Measurements from ENCODE around the gene CXorf58. TPM values are rescaled to one million over a fixed set of nuclear protein-coding genes. Genes with fewer than 3 reads are reported as not detected.

CXorf58 gene
- total RNA-seq, 1 experiment from 2014 or later, result not detected

- no peak for DNase-seq (ENCODE audit: low spot score)
These were observed 7.5 kb upstream of the CXorf58 start for GRCh38 chrX:23900220-23900797.

GRCh38 chrX:23901060-23901459 is 6.7 kb upstream of the CXorf58 start:
- no peak for DNase-seq (ENCODE audit: low spot score)

DNA sequence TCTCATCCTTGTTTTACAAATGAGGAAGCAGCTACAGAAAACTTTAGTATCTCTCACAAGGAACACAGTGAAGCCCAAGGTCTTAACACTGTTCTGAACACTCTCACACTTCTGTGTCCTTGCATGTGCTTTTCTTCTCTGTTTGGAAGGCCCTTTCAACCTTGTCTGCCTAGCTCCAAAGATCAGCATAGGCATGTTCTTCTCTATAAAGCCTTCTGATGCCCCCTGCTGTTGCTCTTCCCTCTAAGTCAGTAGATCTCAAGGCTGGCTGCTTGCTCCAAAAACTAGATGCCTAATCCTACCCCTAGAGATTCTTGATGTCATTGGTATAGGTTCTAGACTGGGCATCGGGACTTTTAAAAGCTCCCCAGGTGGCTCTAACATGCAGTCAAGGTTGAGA is 6.0 kb upstream of the CXorf58 start:
- DNase-seq (ENCODE audit: low spot score), result peak; percentile 73

- DNase-seq (ENCODE audit: low spot score), result peak; percentile 61
These were observed 5.4 kb upstream of the CXorf58 start for GRCh38 chrX:23902419-23902818.

- DNase-seq (ENCODE audit: low spot score), result peak; percentile 8
These were observed 3.7 kb upstream of the CXorf58 start for GRCh38 chrX:23904096-23904495.

DNA sequence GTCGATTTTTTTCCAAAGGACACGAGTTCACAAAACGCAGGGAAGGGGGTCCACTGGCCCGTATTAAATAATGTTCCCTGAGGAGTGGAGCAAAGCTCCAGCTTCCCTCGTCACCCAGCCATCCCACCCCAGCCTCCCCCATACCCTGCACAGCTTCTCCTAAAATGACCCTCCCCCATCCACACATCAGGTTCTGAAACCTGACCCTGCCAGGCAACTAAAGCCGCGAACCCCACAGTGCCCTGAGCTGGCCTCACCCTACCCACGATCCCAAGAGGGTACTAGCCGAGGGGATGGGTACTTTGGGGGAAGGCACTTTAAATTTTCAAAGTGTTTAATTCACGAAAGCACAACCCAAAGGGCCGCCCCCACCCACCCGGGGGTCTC is 702 bp upstream of the CXorf58 start:
- no peak for DNase-seq (ENCODE audit: low spot score)

DNA sequence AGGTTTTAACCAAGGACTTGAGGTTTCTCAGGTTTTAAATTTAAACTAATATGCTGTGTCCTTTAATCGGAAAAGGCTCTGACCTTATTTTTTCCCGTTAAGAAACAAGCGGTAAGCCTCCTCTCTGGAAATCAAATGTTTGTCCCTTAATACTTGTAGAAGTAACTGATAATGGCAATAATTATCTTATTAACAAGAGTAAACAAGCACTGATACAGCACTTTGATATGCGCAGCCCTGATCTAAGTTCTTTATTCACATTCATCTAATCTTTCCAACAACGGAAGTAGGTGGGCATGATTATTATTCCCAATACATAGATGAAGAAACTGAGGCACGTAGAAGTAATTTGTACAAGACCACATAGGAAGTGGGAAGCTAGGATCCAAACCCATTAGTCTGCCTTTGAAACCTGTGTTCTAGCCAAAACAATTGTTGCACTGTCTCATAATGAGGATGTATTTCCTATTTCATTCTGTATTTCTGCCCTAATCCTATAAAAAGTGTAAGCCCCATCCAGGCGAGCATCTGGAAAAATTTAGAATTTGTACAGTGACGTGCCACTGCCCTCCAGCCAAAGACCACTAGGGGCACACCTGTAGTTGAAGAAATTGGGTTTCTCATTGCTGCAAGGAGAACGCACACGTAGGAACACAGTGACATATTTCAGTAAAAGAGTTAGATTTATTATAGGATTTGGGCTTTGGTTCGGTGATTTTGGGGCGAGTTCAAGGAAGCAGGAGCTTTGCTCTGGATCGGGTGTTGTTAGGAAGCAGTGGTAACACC is 606 bp downstream of the CXorf58 start:
- DNase-seq (ENCODE audit: low spot score), result no peak

- no peak for DNase-seq (ENCODE audit: low spot score)
These were observed 3.5 kb downstream of the CXorf58 start for GRCh38 chrX:23911126-23911835.

DNA sequence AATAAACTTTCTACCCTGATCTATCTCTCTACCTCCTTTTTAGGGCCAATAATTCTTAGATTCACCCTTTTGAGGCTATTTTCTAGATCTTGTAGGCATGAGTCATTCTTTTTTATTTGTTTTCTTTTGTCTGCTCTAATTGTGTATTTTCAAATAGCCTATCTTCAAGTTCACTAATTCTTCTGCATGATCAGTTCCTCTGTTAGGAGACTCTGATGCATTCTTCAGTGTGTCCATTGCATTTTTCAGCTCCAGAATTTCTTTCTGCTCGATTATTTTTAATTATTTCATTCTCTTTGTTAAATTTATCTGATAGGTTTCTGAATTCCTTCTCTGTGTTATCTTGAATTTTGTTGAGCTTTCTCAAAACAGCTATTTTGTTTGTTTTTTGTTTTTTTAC is 11.3 kb downstream of the CXorf58 start:
- DNase-seq (ENCODE audit: low spot score), result no peak

DNA sequence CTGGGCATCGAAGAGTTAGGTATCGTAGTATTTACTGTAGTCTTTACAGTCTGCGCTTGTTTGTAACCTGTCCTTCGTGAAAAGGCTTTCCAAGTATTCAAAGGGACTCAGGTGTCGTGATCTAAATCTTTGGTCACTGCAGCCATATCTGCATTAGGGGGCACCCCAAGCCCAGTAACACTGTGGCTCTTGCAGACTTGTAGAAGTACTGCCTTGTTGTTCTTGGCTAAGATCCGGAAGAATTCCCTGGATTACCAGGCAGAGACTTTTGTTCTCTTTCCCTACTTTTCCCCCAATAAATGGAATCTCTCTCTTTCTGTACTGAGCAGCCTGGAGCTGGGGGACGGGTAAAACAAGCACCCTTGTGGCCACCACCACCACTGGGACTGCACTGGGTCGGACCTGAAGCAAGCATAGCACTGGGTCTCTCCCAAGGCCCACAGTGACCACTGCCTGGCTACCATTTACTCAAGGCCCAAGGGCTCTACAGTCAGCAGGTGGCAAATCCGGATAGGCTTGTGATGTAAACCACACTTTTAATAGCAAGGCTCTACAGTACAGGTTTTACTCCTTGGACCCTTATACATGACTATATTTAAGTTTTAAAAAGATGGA is 12.0 kb downstream of the CXorf58 start:
- no peak for DNase-seq (ENCODE audit: low spot score)

GRCh38 chrX:23926015-23926414 is 18.2 kb downstream of the CXorf58 start:
- DNase-seq (ENCODE audit: low spot score), result no peak

DNA sequence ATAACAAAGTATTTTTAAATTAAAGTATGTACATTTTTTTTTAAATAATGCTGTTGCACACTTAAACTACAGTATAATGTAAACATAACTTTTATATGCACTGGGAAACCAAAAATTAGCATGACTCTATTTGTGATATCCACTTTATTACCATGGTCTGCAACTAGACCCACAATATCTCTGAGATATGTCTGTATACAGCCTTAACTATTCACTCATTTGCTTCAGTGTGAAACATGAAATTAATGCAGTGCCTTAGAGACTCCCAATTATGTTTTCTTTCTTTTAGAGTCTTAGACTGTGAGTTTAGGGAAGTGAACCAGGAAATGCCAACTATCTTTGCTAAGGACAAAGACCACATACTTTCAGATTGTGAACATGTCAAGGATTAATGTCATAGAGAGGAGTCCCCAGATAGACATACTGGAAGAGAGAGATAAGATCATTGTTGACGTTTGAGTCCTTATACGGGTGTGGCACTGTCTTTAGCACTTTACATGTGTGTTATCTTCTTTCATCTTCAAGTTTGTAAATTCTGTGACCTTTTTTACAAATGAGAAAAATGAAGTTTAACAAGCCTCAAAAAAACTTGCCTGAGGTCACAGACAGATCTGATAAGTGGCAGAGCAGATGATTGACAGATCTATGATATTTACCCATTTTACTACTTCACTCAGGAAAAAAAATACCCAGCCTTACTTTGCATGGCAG is 23.2 kb downstream of the CXorf58 start:
- DNase-seq (ENCODE audit: low spot score), result no peak

DNA sequence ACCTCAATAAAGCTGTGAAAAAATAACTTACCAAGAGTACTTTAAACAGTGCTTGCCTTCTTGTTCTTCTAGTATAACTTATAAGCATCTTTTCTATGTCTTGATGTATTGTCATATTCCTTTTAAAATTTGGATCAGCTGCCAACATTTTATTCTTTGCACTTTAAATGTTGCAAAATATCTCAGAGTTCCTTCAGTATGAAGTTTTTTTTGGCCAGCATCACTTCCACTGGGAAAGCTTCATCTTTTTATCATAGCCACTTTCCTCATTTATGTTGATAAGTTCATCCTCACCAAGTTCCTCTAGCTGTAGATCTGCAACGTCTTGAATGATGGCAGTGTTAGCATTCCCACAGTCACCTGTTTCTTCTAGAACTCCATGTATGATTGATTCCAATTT is 24.2 kb downstream of the CXorf58 start:
- DNase-seq (ENCODE audit: low spot score), result no peak

GRCh38 chrX:23935106-23935505 is 27.3 kb downstream of the CXorf58 start:
- DNase-seq (ENCODE audit: low spot score), result no peak

DNA sequence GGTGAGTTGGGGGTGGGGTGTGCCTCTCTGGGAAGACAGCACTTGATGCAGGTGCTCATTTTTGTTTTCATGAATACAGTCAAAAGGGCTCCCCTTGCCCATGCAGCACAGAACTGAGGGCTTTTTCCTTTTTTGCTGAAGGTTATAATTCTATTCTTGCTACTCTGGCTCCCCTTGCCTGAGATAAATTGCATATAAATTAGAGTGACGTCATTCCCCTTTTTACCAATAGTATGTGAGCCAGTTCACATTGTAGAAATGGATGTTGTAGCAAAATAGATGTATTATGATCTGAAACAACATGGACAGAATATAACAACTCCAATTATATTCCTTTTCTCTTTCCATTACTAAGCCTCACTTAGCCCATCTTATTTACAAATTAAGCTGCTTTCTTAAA is 28.4 kb downstream of the CXorf58 start:
- DNase-seq (ENCODE audit: low spot score), result no peak

- DNase-seq (ENCODE audit: low spot score), result no peak
These were observed 29.3 kb downstream of the CXorf58 start for GRCh38 chrX:23937100-23937499.

GRCh38 chrX:23938690-23939089 is 30.9 kb downstream of the CXorf58 start:
- DNase-seq (ENCODE audit: low spot score), result no peak

- no peak for DNase-seq (ENCODE audit: low spot score)
These were observed 31.4 kb downstream of the CXorf58 start for GRCh38 chrX:23939203-23939602.

GRCh38 chrX:23944234-23944633 is 36.4 kb downstream of the CXorf58 start:
- no peak for DNase-seq (ENCODE audit: low spot score)

DNA sequence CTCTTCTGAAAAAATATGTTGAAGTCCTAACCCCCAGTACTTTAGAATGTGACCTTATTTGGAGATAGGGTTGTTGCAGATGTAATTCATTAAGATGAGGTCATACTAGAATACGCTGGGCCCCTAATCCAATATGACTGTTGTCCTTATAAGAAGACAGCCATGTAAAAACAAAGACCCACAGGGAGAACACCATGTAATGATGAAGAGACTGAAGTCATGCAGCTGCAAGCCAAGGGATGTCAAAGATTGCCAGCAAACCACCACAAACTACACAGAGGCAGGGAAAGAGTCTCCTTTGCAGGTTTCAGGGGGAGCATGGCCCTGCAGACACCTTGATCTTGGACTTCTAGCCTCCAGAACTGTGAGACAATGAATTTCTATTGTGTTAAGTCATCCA is 37.4 kb downstream of the CXorf58 start:
- DNase-seq (ENCODE audit: low spot score), result no peak

- no peak for DNase-seq (ENCODE audit: low spot score)
These were observed 44.6 kb downstream of the CXorf58 start for GRCh38 chrX:23952391-23952790.

Data from HT-29 (cell line).